ENCODE data around the gene TSPAN7.

DNA sequence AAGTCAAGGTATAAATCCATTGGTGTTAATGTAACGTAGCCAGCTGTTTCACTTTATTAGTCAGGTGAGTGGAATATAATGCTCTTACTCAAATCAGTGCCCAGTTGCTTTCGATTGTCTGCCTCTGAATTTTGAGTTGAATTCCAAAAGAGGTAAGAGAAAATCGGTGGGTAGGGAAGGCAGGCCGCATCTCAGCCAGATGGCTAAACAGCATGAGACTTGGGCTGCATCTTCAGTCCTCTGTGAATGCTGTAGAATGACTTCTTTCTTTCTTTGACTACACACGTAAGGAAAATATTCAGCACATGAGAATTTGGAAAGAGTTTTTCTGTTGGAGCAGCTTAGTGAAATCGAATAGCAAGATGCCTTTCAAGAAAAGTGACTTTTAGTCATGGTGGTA lies 49.5 kb downstream of the TSPAN7 start:
- TF ChIP-seq CTCF (IDR thresholded peaks at IDR 0.05) (no peak), EP300 (IDR thresholded peaks at IDR 0.05) (no peak), POLR2A (IDR thresholded peaks at IDR 0.05) (no peak), POLR2AphosphoS5 (IDR thresholded peaks at IDR 0.05) (no peak)
